ENCODE measurements around the gene CHRNA10.

CHRNA10 gene, protein sequence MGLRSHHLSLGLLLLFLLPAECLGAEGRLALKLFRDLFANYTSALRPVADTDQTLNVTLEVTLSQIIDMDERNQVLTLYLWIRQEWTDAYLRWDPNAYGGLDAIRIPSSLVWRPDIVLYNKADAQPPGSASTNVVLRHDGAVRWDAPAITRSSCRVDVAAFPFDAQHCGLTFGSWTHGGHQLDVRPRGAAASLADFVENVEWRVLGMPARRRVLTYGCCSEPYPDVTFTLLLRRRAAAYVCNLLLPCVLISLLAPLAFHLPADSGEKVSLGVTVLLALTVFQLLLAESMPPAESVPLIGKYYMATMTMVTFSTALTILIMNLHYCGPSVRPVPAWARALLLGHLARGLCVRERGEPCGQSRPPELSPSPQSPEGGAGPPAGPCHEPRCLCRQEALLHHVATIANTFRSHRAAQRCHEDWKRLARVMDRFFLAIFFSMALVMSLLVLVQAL

DNA sequence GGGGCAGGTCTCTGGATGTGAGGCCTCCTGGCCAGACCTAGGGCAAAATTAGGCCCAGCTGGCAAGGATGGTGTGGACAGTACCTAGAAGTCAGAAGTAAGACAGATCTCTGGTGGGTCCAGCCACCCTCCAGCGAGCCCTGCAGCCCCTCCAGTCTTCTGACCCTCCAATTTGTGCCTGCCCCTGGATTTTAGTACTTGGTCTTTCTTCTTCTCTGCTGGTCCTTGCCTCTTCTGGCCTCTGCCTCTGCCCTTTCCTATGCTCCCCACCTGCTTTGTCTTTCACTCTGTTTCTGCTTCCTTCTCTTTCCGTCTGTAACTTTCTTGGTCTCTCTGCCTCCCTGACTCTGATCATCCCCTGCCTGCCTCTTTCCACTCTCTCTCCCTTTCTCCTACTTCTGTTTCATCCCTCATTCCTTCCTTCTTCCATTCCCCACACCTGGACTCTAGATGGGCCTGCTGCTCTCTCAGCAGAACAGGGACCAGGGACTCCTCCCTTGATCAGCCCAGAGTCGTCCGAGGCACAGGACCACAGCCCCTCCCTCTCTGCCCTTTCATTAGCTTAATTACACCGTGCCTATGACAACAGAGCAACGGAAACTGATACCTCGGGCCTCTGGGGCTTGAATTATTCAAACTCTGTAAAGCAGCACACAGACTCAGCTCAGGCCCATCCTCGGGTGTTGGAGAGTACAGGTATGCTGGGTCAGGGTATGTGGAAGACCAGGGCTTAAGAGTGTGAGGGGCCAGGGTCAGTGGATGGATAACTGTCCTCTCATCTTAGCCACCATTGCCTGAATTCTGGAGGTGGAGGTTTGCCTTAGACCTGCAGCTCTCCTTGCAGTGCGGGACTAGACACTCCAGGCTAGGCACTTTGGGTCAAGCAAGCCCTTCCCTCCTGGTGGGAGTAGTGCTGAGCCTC lies at the start of gene CHRNA10:
CHRNA10 (minus strand) TSS at position 51 of the 921 bp plus-strand sequence. CDS start 72 bp downstream, outside the sequence.
- DNase-seq (ENCODE audit: low read depth in 2 of 2): no peak

DNA sequence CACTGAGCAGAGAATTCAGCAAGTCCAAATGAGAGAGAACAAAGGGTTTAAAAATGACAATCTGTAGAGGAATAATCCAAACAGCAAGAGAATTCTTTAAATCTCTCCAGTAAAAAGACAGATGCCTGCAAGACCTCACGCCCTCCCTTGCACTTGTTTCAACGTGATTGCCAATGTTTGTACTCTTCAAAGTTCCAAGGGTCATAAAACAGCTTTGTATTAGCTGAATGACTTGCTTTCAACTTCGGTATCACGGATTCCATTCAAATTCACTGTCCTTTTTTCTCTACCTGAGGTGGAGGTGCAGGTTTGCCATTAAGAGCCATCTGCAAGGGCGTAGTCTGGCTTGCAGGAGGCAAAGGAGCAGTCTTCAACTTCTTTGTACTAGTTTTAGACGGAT lies 41.1 kb upstream of the CHRNA10 start:
- no peak for DNase-seq (ENCODE audit: low read depth in 2 of 2)

DNA sequence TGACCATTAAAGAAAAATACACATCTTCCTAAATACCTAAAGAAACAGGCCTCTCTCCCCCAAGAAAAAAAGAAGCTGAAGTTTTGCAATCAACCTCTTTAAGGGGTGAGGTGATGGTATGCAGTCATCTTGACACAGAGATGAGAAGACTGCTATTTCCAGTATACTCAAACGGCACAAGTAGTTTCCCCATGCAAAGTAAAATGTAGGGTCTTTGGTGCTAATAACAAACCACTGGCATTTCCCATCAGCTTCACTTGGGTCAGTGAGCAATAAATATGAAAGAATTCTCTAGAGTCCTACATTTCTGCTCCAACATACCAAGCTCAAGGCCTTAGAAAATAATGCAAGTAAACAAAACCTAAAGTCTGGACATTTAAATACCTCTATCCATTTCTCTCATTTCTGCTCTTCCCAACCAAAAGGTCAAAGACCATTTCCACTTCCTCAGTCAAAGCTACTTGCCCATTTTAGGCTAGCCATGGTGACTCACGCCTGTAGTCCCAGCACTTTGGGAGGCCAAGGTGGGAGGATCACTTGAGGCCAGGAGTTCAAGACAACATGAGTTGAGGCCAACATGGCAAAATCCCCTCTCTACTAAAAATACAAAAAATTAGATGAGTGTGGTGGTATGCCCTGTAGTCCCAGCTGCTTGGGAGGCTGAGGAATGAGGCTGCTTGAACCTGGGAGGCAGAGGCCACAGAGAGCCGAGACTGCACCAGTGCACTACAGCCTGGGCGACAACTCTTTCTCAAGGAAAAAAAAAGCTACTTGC lies 39.5 kb upstream of the CHRNA10 start:
- peak; percentile 26 to 31 for DNase-seq (ENCODE audit: low read depth in 2 of 2)

DNA sequence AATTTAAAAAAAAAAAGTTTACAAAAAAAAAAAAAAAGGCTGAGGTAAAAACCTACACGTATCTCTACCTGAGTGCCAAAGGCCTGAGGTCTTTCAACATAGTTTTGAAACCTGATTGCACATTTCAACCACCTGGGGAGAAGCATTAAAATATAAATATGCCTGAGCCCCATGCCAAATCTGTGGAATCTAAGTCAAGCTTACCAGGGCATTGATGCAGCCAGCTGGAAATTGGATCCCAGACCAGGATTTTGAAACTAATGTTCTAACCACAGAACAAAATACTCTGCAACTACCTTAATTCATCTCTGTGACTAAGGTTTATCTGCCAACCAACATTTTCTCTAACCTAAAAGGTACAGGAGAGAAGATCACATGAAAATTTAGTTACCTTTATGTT lies 38.8 kb upstream of the CHRNA10 start:
- DNase-seq (ENCODE audit: low read depth in 2 of 2): no peak

DNA sequence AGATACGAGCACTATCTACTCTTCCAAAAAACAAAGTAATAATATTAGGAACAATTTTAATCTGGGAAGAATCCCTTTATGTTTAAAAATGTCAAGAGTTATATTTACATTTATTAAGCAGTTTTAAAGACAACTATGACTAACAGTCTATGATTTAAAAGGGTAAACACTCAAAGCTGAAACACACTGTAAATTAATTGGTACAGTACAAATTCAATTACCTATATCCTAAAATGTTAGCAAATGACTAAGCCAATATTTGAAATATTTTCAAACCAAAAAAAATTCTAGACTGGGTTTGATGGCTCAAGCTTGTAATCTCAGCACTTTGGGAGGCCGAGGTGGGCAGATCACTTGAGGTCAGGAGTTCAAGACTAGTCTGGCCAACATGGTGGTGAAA lies 36.0 kb upstream of the CHRNA10 start:
- DNase-seq (ENCODE audit: low read depth in 2 of 2): no peak

DNA sequence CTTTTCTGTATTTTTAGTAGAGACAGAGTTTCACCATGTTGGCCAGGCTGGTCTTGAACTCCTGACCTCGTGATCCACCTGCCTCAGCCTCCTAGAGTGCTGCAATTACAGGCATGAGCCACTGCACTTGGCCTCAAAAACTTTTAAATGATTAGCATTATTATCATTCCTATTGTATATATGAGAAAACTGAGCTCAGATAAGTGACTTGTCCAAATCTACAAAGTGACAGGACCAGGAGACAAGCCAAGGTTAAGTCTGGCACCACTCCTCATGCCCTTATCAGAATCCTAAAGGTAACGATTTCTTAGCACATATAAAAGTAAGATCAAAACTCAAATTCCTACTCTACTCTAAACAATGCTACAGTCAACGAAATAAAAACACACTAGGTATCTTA lies 32.2 kb upstream of the CHRNA10 start:
- DNase-seq (ENCODE audit: low read depth in 2 of 2): no peak

DNA sequence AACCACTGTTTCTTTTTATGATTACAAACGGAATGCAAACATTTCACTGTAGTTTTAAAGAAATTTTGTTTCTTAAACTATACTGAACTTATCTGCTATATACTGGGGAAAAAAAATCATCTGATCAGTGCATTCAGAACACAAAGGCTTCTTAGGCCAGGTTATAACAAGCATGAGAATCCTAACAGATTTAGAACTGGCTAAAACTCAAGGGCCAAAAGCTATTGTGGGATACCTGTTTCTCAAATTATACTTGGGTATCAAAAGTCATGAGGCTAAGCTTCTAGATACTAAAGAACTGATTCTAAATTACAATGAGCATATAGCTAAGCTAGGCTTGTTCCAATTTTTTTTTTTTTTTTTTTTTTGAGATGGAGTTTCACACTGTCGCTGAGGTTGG lies 29.7 kb upstream of the CHRNA10 start:
- no peak for DNase-seq (ENCODE audit: low read depth in 2 of 2)

DNA sequence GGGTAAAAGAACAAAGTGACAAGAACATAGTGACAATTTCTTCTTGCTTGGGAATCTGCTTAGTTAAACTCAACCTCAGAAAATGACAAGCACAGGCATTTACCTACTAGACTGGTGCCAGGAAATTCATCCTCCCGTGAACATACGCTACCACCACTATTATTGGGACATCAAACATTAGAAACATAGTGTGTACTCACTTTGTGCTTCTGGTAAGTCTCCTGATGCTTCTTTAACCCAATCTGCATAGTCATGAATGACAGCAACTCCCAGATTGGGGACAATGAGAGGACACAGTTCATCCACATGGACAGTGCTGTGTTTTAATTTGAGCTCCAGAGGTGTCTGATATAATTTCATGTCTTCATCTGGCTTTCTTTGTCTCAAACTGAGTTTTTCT lies 29.2 kb upstream of the CHRNA10 start:
- no peak for DNase-seq (ENCODE audit: low read depth in 2 of 2)

DNA sequence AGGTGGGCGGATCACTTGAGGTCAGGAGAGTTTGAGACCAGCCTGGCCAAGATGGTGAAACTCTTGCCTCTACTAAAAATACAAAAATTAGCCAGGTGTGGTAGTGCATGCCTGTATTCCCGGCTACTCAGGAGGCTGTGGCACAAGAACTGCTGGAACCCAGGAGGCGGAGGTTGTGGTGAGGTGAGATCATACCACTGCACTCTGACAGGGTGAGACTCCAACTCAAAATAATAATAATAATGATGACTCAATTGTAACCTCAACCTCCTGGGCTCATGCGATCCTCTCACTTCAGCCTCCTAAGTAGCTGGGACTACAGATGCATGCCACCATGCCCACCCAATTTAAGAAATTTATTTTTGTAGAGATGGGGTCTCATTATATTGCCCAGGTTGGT lies 15.6 kb upstream of the CHRNA10 start:
- no peak for DNase-seq (ENCODE audit: low read depth in 2 of 2)

DNA sequence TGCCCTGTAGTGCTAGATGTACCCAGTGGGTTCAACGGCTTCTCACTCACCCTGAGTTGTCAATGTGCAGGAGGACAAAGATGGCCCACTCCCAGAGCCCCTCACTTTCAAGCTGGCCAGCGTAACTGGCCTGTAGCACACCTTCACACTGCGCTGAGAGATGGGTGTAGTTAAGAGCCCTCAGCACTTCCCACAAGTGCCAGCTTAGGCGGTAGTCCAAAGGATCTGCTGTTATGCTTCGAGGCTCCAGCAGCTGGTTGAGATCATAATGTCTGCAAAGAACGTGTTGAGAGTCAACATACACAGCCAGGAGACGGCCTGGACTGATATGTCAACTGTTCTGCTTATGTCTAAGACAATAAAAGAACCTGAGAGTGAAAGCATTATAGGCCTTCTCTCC lies 14.7 kb upstream of the CHRNA10 start:
- DNase-seq (ENCODE audit: low read depth in 2 of 2): no peak

DNA sequence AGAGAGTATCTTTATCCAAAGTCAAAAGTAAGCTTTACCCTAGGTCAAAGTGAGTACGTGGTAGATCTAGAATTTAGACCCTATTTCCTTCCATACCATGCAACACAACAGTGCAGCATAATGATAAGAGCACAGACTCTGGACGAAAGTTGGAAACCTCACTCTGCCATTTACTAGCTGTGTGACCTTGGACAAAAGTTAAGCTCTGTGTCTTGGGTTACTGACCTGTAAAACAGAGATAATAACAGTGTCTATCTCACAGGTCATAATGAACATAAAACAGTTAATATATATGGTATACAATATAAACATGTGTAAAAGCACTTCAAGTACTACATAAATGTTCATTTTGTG lies 13.6 kb upstream of the CHRNA10 start:
- DNase-seq (ENCODE audit: low read depth in 2 of 2): no peak

DNA sequence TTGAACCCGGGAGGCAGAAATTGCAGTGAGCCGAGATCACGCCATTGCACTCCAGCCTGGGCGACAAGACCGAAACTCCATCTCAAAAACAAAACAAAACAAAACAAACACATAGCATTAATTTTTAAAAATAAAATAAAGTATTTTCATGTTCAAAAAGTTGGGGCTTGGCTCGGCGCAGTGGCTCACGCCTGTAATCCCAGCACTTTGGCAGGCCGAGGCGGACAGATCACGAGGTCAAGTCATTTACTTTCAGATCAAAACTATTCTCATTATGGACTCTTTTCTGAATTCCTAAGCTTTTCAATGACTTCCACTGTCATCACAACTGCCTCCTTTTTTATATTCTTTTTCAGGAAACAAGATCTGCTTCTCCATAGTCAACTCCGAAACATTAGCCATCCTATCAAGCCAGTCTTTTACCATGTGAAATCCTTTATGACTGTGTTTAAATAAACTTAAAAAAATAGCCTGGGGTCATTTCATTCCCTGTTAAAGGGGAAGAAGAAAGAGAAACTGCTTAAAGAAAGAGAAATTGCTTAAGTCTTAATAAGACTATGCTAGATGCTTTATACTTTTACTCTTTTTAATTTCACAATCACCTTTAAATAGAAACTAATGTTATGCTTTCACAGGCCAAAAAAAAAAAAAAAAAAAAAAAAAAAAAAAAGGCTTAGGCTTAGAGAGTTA lies 13.1 kb upstream of the CHRNA10 start:
- no peak for DNase-seq (ENCODE audit: low read depth in 2 of 2)

DNA sequence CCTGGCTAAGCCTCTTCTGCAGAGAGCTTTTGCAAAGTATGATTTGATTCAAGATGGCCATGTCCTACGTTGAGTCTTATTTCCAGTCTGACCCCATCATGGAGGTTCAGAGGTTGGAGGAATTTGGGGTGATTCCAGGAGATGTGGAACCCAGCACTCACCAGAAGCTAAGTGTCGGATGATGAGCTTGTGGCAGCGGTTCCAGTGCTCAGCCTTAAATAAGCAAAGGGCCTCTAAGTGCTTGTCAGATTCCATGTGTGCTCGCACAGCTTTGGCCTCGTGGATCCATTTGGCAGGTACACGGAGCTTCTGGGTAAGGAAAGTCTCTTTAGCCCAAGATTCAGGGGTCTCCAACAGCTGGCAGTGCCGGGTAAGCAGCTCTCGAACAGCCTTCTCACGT lies 11.9 kb upstream of the CHRNA10 start:
- no peak for DNase-seq (ENCODE audit: low read depth in 2 of 2)

DNA sequence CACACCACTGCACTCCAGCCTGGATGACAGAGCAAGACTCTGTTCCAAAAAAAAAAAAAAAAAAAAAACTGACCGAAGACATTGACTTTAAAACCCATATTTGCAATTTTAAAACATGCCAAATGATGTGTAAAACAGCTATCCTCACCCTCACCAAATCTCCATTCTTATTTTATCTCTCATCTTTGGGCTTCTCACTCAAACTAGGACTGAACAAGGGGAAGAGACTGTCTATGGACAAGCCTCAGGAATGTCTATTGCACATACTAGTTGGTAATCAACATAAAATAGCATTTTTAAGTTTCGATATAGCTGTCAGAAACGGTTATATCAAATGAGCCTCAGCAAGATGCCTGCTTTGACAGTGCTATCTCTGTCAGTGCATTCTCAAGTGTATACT lies 7.9 kb upstream of the CHRNA10 start:
- no peak for DNase-seq (ENCODE audit: low read depth in 2 of 2)

DNA sequence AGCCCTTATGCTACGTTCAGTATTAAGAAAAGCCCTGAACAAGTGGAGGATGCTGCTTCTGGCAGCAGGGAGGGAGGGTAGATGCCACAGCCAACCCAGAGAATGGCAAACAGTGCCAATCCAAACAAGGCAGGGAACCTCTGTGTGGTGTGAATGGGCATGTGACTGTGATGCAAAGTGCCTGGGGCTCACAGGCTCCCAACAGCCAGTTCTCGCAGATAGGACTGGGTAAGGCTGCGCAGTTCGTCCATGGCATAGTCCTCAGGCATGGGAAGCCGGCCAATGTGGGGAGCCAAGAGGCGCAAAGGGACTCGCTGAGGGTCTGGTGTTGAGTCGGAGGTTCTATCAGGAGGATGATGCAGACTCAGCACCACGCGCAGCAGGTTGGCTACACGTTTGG lies 4.8 kb upstream of the CHRNA10 start:
- no peak for DNase-seq (ENCODE audit: low read depth in 2 of 2)

DNA sequence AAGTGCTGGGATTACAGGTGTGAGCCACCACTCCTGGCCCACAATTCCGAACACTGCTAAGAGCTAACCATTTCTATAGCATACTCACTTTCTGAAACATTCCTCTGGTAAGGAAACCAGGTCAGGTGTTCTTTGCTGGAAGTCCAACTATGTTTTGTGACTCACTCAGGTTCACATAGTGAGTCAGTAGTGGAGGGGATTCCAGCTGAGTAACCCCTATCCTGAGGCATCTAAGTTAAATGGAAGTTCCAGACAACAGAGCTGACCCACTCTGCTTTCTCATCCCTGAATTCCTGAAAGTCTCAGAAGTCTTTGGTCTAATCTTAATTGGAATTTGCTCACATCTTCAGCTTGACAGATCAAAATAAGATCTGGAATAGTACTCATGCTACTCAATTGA lies 3.0 kb upstream of the CHRNA10 start:
- peak; percentile 1 to 2 for DNase-seq (ENCODE audit: low read depth in 2 of 2)

DNA sequence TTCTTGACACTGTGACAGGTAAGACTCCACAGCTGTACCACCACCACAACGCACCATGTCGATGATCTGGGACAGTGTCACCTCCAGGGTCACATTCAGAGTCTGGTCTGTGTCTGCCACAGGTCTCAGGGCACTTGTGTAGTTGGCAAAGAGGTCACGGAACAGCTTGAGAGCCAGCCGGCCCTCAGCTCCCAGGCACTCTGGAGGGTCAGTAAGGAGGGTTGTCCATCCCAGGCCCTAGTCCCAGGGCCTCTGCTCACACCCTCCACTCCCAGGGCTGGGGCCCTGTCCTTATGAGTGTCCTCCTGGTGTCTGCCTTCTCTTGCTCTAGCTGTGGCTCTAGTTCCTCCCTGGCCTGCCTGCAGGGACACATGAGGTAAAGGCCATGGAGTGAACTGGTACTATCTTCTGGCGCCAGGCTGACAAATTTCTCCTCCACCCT lies 1.4 kb downstream of the CHRNA10 start:
- DNase-seq (ENCODE audit: low read depth in 2 of 2): no peak

DNA sequence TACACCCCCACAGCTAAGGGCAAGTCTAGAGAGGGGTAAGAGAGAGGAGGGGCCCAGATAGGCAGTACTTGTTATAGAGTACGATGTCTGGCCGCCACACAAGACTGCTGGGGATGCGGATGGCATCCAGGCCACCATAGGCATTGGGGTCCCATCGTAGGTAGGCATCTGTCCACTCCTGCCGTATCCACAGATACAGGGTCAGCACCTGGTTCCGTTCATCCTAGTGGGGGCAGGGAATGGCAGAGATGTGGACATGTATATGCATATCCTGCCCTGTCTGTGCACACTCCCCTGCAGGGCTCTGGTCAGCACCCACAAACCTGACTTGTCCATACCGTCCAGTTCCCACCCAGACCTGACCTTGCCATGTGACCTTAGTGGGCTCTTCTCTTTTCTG lies 2.1 kb downstream of the CHRNA10 start:
- DNase-seq (ENCODE audit: low read depth in 2 of 2): no peak

DNA sequence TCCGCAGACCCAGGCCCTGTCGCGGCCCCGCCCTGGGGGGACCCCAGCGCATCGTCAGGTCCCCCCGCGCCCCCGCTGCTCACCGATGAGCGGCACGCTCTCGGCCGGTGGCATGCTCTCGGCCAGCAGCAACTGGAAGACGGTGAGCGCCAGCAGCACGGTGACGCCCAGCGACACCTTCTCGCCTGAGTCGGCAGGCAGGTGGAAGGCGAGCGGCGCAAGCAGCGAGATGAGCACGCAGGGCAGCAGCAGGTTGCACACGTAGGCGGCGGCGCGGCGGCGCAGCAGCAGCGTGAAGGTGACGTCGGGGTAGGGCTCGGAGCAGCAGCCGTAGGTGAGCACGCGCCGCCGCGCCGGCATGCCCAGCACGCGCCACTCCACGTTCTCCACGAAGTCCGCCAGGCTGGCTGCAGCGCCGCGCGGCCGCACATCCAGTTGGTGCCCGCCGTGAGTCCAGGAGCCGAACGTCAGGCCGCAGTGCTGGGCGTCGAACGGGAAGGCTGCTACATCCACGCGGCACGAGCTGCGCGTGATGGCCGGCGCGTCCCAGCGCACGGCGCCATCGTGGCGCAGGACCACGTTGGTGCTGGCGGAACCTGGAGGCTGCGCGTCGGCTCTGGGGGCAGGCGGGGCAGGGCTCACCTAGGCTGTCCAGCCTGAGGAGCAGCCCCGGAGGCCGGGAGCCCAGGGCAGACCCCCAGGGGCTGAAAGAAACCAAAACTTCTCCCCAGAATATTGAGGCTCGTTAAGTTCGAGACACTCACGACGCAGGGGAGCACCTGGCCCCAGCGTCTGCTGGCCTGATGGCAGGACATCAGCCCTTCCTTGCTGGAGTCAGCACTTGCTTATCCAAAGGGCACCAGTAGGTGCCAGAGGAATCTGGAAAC lies 3.8 kb downstream of the CHRNA10 start:
- DNase-seq (ENCODE audit: low read depth in 2 of 2): no peak

DNA sequence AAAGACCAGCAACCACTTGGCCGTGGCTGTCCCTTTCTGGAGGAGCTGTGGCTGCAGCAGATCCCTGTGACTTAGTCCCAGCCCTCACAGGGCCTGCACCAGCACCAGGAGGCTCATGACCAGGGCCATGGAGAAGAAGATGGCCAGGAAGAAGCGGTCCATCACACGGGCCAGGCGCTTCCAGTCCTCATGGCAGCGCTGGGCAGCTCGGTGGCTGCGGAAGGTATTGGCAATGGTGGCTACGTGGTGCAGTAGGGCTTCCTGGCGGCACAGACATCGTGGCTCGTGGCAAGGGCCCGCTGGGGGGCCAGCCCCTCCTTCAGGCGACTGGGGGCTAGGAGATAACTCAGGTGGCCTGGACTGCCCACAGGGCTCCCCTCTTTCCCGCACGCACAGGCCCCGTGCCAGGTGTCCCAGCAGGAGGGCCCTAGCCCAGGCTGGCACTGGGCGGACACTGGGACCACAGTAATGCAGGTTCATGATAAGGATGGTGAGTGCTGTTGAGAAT lies 5.1 kb downstream of the CHRNA10 start:
- no peak for DNase-seq (ENCODE audit: low read depth in 2 of 2)
